ENCODE results near the gene EBF4.

- no peak for TF ChIP-seq POLR2A (IDR thresholded peaks at IDR 0.05)
- no peak for TF ChIP-seq CTCF (IDR thresholded peaks at IDR 0.05)
Observed at GRCh38 chr20:2691127-2691526, 1.5 kb upstream of the EBF4 start.
